G401 (cell line): ENCODE measurements around the gene RAB37. TPM values are rescaled to one million over a fixed set of nuclear protein-coding genes. Genes with fewer than 3 reads are reported as not detected.

Experiments
- DNase-seq: peaks from one replicate; pipeline ENCODE4 v3.0.0-alpha.2; 2015; ENCODE audit warnings: low spot score
- in situ Hi-C: cut with HindIII; loops from 2 replicates; pipeline ENCODE4 v1.10.0; 2016; ENCODE audit warnings: low sequenced_read_pairs, mixed read lengths
- total RNA-seq: library from RNA; depleted of rRNA; stranded (reverse); fragments of >200 nt; shearing (Covaris generic); gene quantifications from 2 replicates; pipeline ENCODE4 v1.2.3, GENCODE V29; 2014; rRNA removed

RAB37 gene
- total RNA-seq, 1 experiment from 2014 or later, result 4.2 TPM

GRCh38 chr17:74790161-74791058 is 53.4 kb downstream of the RAB37 start:
- DNase-seq, result no peak
- in situ Hi-C loops, result no loop called here

GRCh38 chr17:74792586-74793105 is 55.6 kb downstream of the RAB37 start:
- in situ Hi-C loops, result no loop called here
- no peak for DNase-seq

GRCh38 chr17:74795327-74796020 is 58.4 kb downstream of the RAB37 start:
- in situ Hi-C loops, result no loop called here
- no peak for DNase-seq

- DNase-seq, result peak; percentile 91
- in situ Hi-C loops, result no loop called here
Measured at GRCh38 chr17:74796211-74796610, 59.2 kb downstream of the RAB37 start.

GRCh38 chr17:74796866-74797265 is 59.8 kb downstream of the RAB37 start:
- DNase-seq, result no peak
- in situ Hi-C loops, result no loop called here

Other genes with a start within 250 kb of the RAB37 start
- gene CD300LB, start 205.8 kb upstream of the RAB37 start, total RNA-seq, result not detected in 2 replicates
- not detected in 2 replicates for gene CD300C, start 191.1 kb upstream of the RAB37 start, total RNA-seq
- not detected in 2 replicates for gene CD300H, start 169.7 kb upstream of the RAB37 start, total RNA-seq
- not detected in 2 replicates for gene CD300LD, start 145.0 kb upstream of the RAB37 start, total RNA-seq
- gene CD300E, start 113.5 kb upstream of the RAB37 start, total RNA-seq, result not detected in 2 replicates
- gene CD300LF, start 24.3 kb upstream of the RAB37 start, total RNA-seq, result not detected in 2 replicates
- gene NHERF1, start 11.4 kb downstream of the RAB37 start, total RNA-seq, result 82.3 and 90.0 TPM in 2 replicates
- gene NAT9, start 39.1 kb downstream of the RAB37 start, total RNA-seq, result 31.0 and 32.7 TPM in 2 replicates
- 0.37 and 1.3 TPM in 2 replicates for gene GRIN2C, start 122.6 kb downstream of the RAB37 start, total RNA-seq
- gene FDXR, start 135.7 kb downstream of the RAB37 start, total RNA-seq, result 120 and 154 TPM in 2 replicates
- gene FADS6, start 156.4 kb downstream of the RAB37 start, total RNA-seq, result not detected in 2 replicates
- 1.4 and 1.9 TPM in 2 replicates for gene USH1G, start 186.0 kb downstream of the RAB37 start, total RNA-seq
- gene OTOP2, start 187.0 kb downstream of the RAB37 start, total RNA-seq, result not detected in 2 replicates
- gene OTOP3, start 198.6 kb downstream of the RAB37 start, total RNA-seq, result not detected in 2 replicates
- 2.1 and 4.7 TPM in 2 replicates for gene HID1, start 235.5 kb downstream of the RAB37 start, total RNA-seq